CD4-positive, alpha-beta memory T cell (primary cell): ENCODE measurements around the gene GSK3B. TPM values are rescaled to one million over a fixed set of nuclear protein-coding genes. Genes with fewer than 3 reads are reported as not detected.

ENCODE experiments used
- CTCF ChIA-PET: fragments of 350-600 bp; sonication (Branson Sonifier 250); formaldehyde crosslinking; loops from one replicate; lab custom pipeline; 2021; ENCODE audit warnings: inconsistent platforms; ENCODE audit not compliant: partially characterized antibody; lab: Charles Lee
- POLR2A ChIA-PET: fragments of 350-600 bp; sonication (Branson Sonifier 250); formaldehyde crosslinking; loops from one replicate; lab custom pipeline; 2021; ENCODE audit not compliant: partially characterized antibody; lab: Charles Lee
- DNase-seq, 5 donors: peaks; one replicate each; pipeline versions ENCODE4 v3.0.0 to v3.0.0-alpha.2; 2020 to 2022; ENCODE audit warnings: mixed read lengths in 1 of 5
- H3K27ac ChIP-seq: one replicate; pipeline ENCODE4 v1.7.0; 2013; ENCODE audit warnings: low read depth, low read length
- H3K27me3 ChIP-seq: 2 replicates; pipeline ENCODE4 v1.7.0; 2013; ENCODE audit warnings: mild to moderate bottlenecking, low read length, moderate library complexity; ENCODE audit not compliant: insufficient read depth
- H3K36me3 ChIP-seq: 2 replicates; pipeline ENCODE4 v1.7.0; 2013; ENCODE audit warnings: mild to moderate bottlenecking, low read length, moderate library complexity; ENCODE audit not compliant: insufficient read depth
- H3K4me1 ChIP-seq: 2 replicates; pipeline ENCODE4 v1.7.0; 2013; ENCODE audit warnings: mild to moderate bottlenecking, low read length, moderate library complexity; ENCODE audit not compliant: insufficient read depth
- H3K4me3 ChIP-seq, 2 donors: one replicate each; pipeline ENCODE4 v1.7.0; 2013; ENCODE audit warnings: low read length in 2 of 2, mild to moderate bottlenecking in 1 of 2
- H3K9me3 ChIP-seq, 2 donors: one replicate each; pipeline ENCODE4 v1.7.0; 2013; ENCODE audit warnings: low read length in 2 of 2, control low read depth in 1 of 2; ENCODE audit not compliant: control insufficient read depth in 1 of 2
- H3K27ac Mint-ChIP-seq, 7 donors: one replicate each; pipeline ENCODE4 v1.8.0; 2020 to 2021; ENCODE audit warnings: mixed read lengths in 7 of 7, mild to moderate bottlenecking in 6 of 7, inconsistent platforms in 3 of 7, moderate library complexity in 3 of 7
- H3K27me3 Mint-ChIP-seq, 2 donors: one replicate each; pipeline ENCODE4 v1.8.0; 2020 to 2021; ENCODE audit warnings: mixed read lengths in 2 of 2
- H3K36me3 Mint-ChIP-seq, 2 donors: one replicate each; pipeline ENCODE4 v1.8.0; 2020 to 2021; ENCODE audit warnings: mixed read lengths in 2 of 2, inconsistent platforms in 1 of 2, mild to moderate bottlenecking in 1 of 2
- H3K4me1 Mint-ChIP-seq, 4 donors: one replicate each; pipeline ENCODE4 v1.8.0; 2020 to 2021; ENCODE audit warnings: mixed read lengths in 4 of 4, mild to moderate bottlenecking in 1 of 4
- H3K4me3 Mint-ChIP-seq, 8 donors: one replicate each; pipeline ENCODE4 v1.8.0; 2020 to 2021; ENCODE audit warnings: mixed read lengths in 8 of 8, mild to moderate bottlenecking in 7 of 8, moderate library complexity in 6 of 8, inconsistent platforms in 3 of 8
- H3K9me3 Mint-ChIP-seq, 8 donors: one replicate each; pipeline ENCODE4 v1.8.0; 2020 to 2021; ENCODE audit warnings: mixed read lengths in 8 of 8, mild to moderate bottlenecking in 5 of 8, inconsistent platforms in 3 of 8, moderate library complexity in 1 of 8
- intact Hi-C: fragments of 100-400 bp; cut with micrococcal nuclease; formaldehyde crosslinking; loops from one replicate; pipeline ENCODE4 v1.15.1; 2023
- polyA plus RNA-seq, 2 donors: library from polyadenylated mRNA; unstranded; fragments of 300-500 nt; fragmentation: Illumina TruSeq; gene quantifications; one replicate each; pipeline ENCODE4 v1.2.3, GENCODE V29; 2021
- total RNA-seq, 2 experiments: library from RNA; stranded (reverse); gene quantifications; one replicate each; pipeline ENCODE4 v1.2.3, GENCODE V29; 2021

Gene GSK3B
- total and polyA plus RNA-seq, 4 experiments from 2014 or later: 10.4 to 35.0 (median 25.5) TPM

DNA sequence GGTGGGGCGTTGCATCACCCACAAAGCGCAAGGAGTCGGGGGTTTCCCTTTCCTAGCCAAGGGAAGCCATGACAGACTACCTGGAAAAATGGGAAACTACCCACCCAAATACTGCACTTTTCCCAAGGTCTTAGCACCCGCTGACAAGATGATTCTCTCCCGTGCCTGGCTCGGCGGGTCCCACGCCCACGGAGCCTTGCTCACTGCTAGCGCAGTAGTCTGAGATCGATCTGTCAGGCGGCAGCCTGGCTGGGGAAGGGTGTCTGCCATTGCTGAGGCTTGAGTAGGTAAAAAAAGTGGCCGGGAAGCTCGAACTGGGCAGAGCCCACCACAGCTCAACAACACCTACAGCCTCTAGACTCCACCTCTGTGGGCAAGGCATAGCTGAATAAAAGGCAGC, 112.9 kb downstream of the GSK3B start:
- POLR2A ChIA-PET: no interaction called here

DNA sequence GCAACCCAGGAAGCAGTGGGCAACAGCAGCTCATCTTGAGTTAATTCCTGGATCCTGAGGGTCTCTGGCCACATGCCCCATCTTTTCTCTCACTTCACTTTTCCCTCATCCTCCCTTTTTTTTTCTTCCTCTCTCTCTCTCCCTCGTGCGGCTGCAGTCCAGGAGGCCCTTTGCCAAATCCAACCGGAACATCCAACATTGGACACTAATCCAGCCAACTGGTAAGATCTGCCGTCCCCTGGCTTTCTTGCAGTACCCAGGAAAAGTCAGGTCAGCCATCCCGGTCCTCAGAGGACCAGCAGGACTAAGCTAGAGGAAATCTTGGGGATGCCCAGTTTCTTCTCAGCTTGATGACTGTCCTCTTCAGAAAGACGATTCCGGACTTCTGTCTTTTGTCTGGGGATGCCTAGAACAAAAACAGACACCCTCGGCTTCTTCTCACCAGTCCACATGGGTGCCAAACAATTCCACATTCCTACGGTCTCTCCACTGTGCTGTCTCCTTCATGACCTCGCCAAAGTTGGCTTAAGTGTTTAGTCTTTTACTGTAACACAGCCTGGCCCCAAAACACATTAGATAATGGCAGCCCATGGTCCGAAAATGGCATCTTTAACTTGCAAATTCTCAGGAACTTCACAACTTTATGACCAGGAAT, 115.6 kb downstream of the GSK3B start:
- POLR2A ChIA-PET: no interaction called here
- Mint-ChIP-seq H3K36me3 (peaks cover 26 to 54% of the 10 kb centered on the region in 2 donors), H3K9me3 (peaks cover under 1 to 11% (median 5%) of the 10 kb centered on the region in 8 donors), H3K4me1 (peaks cover 38 to 57% (median 48%) of the 10 kb centered on the region in 4 donors), H3K27me3 (no peaks in the 10 kb centered on the region), H3K27ac (peak overlapping the region in 1 of 7 donors; percentile 18), H3K4me3 (no peak overlapping the region)
- H3K4me3 ChIP-seq: no peak overlapping the region
- intact Hi-C loops: no loop called here
- CTCF ChIA-PET: no interaction called here
- no peak for DNase-seq
- H3K27ac ChIP-seq: no peak overlapping the region
- no peaks in the 10 kb centered on the region for H3K9me3 ChIP-seq
- H3K27me3 ChIP-seq: no peaks in the 10 kb centered on the region
- peaks cover 3% of the 10 kb centered on the region for H3K4me1 ChIP-seq
- no peaks in the 10 kb centered on the region for H3K36me3 ChIP-seq

More for the DNA sequence above, 112.9 kb downstream of the GSK3B start:
- intact Hi-C loops: no loop called here
- no peaks in the 10 kb centered on the region for H3K27me3 ChIP-seq
- peaks cover 51 to 75% of the 10 kb centered on the region in 2 donors for H3K36me3 Mint-ChIP-seq
- H3K4me1 Mint-ChIP-seq: peaks cover 39 to 54% (median 46%) of the 10 kb centered on the region in 4 donors
- H3K4me3 ChIP-seq: no peak overlapping the region
- CTCF ChIA-PET: interaction anchor here (1.2 kb wide), 1 partner anchor 166 kb away, joined by 4 read pairs; no protein-coding TSS in a partner anchor
- H3K27ac Mint-ChIP-seq: no peak overlapping the region
- H3K4me3 Mint-ChIP-seq: no peak overlapping the region
- H3K27ac ChIP-seq: no peak overlapping the region
- peaks cover 3 to 36% (median 31%) of the 10 kb centered on the region in 8 donors for H3K9me3 Mint-ChIP-seq
- H3K9me3 ChIP-seq: no peaks in the 10 kb centered on the region
- H3K27me3 Mint-ChIP-seq: no peaks in the 10 kb centered on the region
- no peaks in the 10 kb centered on the region for H3K36me3 ChIP-seq
- no peaks in the 10 kb centered on the region for H3K4me1 ChIP-seq
- DNase-seq: no peak

DNA sequence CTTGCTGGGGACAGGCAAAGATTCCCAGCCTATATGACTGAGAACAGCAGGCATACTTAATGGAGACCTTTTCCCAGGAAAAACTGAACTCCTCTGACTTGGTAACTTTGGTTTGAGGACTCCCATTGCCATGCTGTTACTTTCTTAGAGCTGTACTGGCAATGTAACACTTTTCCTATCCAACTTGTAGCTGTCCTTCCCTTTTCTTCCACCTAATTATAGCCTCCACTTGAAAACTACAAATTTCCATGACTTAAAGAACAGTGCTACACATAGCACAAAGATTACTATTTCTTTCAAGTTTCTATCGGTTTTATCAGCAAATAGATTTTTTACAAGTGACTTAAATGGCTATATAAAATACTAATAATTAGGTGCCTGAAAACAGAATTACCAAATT, 116.9 kb downstream of the GSK3B start:
- H3K4me3 ChIP-seq: no peak overlapping the region
- H3K27me3 ChIP-seq: no peaks in the 10 kb centered on the region
- DNase-seq: no peak
- H3K27ac ChIP-seq: no peak overlapping the region
- peaks cover 3% of the 10 kb centered on the region for H3K4me1 ChIP-seq
- H3K27me3 Mint-ChIP-seq: no peaks in the 10 kb centered on the region
- no peaks in the 10 kb centered on the region for H3K36me3 ChIP-seq
- H3K27ac Mint-ChIP-seq: peak overlapping the region in 1 of 7 donors; percentile 67
- H3K36me3 Mint-ChIP-seq: peaks cover 18 to 47% of the 10 kb centered on the region in 2 donors
- CTCF ChIA-PET: no interaction called here
- H3K9me3 ChIP-seq: no peaks in the 10 kb centered on the region
- POLR2A ChIA-PET: no interaction called here
- H3K4me1 Mint-ChIP-seq: peaks cover 34 to 50% (median 39%) of the 10 kb centered on the region in 4 donors
- intact Hi-C loops: no loop called here
- H3K4me3 Mint-ChIP-seq: no peak overlapping the region
- H3K9me3 Mint-ChIP-seq: peaks cover 0 to 3% (median 0%) of the 10 kb centered on the region in 8 donors

DNA sequence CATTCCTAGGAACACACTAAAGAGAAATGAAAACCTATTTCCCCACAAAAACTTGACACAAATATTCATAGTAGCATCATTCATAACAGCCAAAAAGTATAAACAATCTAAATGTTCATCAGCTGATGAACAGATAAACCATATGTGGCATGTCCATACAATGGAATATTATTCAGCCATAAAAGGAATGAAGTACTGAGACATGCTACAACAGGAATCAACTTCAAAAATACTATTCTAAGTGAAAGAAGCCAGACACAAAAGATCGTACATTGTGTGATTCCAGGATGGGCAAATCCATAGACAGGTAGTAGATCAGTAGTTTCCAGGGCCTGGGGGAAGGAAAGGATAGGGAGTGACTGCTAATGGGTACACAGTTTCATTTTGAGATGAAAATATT, 118.0 kb downstream of the GSK3B start:
- Histone ChIP-seq H3K27ac (no peak overlapping the region), H3K9me3 (no peaks in the 10 kb centered on the region), H3K27me3 (no peaks in the 10 kb centered on the region), H3K4me1 (peaks cover 3% of the 10 kb centered on the region), H3K4me3 (no peak overlapping the region), H3K36me3 (no peaks in the 10 kb centered on the region)
- no peak overlapping the region for H3K4me3 Mint-ChIP-seq
- POLR2A ChIA-PET: no interaction called here
- no peak overlapping the region for H3K27ac Mint-ChIP-seq
- H3K4me1 Mint-ChIP-seq: peaks cover 31 to 54% (median 38%) of the 10 kb centered on the region in 4 donors
- intact Hi-C loops: no loop called here
- H3K36me3 Mint-ChIP-seq: peaks cover 19 to 43% of the 10 kb centered on the region in 2 donors
- no peak for DNase-seq
- CTCF ChIA-PET: no interaction called here
- H3K27me3 Mint-ChIP-seq: no peaks in the 10 kb centered on the region
- H3K9me3 Mint-ChIP-seq: no peaks in the 10 kb centered on the region

DNA sequence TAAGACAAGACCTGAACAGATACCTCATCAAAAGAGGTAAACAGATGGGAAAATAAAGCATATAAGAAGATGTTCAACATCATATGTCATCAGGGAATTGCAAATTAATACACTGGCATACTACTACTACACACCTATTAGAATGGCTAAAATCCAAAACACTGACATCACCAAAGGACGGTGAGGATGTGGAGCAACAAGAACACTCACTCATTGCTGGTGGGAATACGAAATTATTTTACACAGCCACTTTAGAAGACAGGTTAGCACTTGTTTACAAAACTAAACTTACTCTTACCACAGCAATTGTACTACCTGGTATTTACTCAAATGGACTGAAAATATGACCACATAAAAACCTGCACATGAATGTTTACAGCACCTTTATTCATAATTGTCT, 119.6 kb downstream of the GSK3B start:
- H3K9me3 ChIP-seq: no peaks in the 10 kb centered on the region

DNA sequence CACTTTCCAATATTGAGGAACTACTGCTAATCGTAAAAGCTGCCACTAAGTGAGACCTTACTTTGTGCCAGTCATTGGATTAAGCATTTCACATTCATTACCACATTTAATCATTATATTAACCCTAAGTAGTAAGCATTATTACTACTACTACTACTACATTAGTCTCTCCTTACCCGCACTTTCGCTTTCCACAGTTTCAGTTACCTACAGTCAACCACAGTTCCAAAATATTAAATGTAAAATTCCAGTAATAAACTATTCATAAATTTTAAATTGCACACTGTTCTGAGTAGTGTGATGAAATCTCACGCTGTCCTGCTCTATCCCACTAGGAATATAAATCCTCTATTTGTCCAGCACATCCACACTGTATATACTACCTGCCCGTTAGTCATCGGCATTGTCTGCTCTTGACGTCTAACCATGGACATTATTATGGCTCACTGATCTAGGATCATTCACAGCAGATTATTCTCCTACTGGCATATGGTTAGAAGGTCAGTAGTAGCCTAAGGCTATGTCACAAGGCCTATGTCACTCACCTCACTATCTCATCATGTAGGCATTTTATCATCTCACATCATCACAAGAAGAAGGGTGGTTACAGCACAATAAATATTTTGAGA, 121.1 kb downstream of the GSK3B start:
- H3K4me1 ChIP-seq: peaks cover 3% of the 10 kb centered on the region
- ChIA-PET POLR2A (no interaction called here), CTCF (no interaction called here)
- Mint-ChIP-seq H3K36me3 (peaks cover 9 to 24% of the 10 kb centered on the region in 2 donors), H3K4me1 (peaks cover 34 to 53% (median 38%) of the 10 kb centered on the region in 4 donors), H3K4me3 (no peak overlapping the region), H3K27ac (no peak overlapping the region), H3K27me3 (no peaks in the 10 kb centered on the region), H3K9me3 (no peaks in the 10 kb centered on the region)
- H3K27ac ChIP-seq: no peak overlapping the region
- no peaks in the 10 kb centered on the region for H3K36me3 ChIP-seq
- no peaks in the 10 kb centered on the region for H3K9me3 ChIP-seq
- intact Hi-C loops: no loop called here
- H3K4me3 ChIP-seq: no peak overlapping the region
- no peak for DNase-seq
- no peaks in the 10 kb centered on the region for H3K27me3 ChIP-seq

More for the DNA sequence above, 119.6 kb downstream of the GSK3B start:
- peaks cover 14 to 35% of the 10 kb centered on the region in 2 donors for H3K36me3 Mint-ChIP-seq
- H3K27ac Mint-ChIP-seq: peak overlapping the region in 1 of 7 donors; percentile 38
- no peaks in the 10 kb centered on the region for H3K36me3 ChIP-seq
- H3K27me3 ChIP-seq: no peaks in the 10 kb centered on the region
- ChIA-PET POLR2A (no interaction called here), CTCF (no interaction called here)
- no peaks in the 10 kb centered on the region for H3K27me3 Mint-ChIP-seq
- intact Hi-C loops: no loop called here
- H3K4me3 Mint-ChIP-seq: no peak overlapping the region
- peaks cover 31 to 55% (median 38%) of the 10 kb centered on the region in 4 donors for H3K4me1 Mint-ChIP-seq
- H3K9me3 Mint-ChIP-seq: no peaks in the 10 kb centered on the region
- no peak overlapping the region for H3K27ac ChIP-seq
- H3K4me3 ChIP-seq: no peak overlapping the region
- H3K4me1 ChIP-seq: peaks cover 3% of the 10 kb centered on the region
- no peak for DNase-seq

DNA sequence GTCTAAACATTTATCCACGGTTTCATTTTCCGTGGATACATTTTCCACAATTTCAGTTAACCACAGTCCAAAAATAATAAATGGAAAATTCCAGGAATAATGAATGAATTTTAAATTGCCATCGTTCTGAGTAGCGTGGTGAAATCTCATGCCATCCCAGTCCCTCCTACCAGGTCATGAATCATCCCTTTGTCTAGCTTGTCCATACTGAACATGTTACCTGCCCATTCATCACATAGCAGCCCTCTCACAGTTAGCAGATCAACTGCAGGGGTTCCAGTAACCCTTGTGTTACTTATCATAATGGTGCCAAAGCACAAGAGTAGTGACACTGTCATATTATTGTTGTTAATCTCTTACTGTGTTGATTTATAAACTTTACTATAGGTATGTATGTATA, 124.5 kb downstream of the GSK3B start:
- ChIA-PET CTCF (no interaction called here), POLR2A (no interaction called here)
- H3K4me3 ChIP-seq: no peak overlapping the region
- H3K4me1 Mint-ChIP-seq: peaks cover 24 to 40% (median 29%) of the 10 kb centered on the region in 4 donors
- H3K27ac Mint-ChIP-seq: no peak overlapping the region
- no peaks in the 10 kb centered on the region for H3K27me3 Mint-ChIP-seq
- intact Hi-C loops: no loop called here
- H3K9me3 Mint-ChIP-seq: no peaks in the 10 kb centered on the region
- no peaks in the 10 kb centered on the region for H3K4me1 ChIP-seq
- DNase-seq: no peak
- H3K27ac ChIP-seq: no peak overlapping the region
- no peaks in the 10 kb centered on the region for H3K27me3 ChIP-seq
- peaks cover 8 to 17% of the 10 kb centered on the region in 2 donors for H3K36me3 Mint-ChIP-seq
- H3K36me3 ChIP-seq: no peaks in the 10 kb centered on the region
- no peaks in the 10 kb centered on the region for H3K9me3 ChIP-seq
- no peak overlapping the region for H3K4me3 Mint-ChIP-seq
